ENCODE measurements around the gene SLC7A8. TPM values are rescaled to one million over a fixed set of nuclear protein-coding genes. Genes with fewer than 3 reads are reported as not detected.

Gene SLC7A8
- total RNA-seq, 2 donors from 2014 or later: 18.4 to 28.0 TPM

- TF ChIP-seq, protein P1, sequence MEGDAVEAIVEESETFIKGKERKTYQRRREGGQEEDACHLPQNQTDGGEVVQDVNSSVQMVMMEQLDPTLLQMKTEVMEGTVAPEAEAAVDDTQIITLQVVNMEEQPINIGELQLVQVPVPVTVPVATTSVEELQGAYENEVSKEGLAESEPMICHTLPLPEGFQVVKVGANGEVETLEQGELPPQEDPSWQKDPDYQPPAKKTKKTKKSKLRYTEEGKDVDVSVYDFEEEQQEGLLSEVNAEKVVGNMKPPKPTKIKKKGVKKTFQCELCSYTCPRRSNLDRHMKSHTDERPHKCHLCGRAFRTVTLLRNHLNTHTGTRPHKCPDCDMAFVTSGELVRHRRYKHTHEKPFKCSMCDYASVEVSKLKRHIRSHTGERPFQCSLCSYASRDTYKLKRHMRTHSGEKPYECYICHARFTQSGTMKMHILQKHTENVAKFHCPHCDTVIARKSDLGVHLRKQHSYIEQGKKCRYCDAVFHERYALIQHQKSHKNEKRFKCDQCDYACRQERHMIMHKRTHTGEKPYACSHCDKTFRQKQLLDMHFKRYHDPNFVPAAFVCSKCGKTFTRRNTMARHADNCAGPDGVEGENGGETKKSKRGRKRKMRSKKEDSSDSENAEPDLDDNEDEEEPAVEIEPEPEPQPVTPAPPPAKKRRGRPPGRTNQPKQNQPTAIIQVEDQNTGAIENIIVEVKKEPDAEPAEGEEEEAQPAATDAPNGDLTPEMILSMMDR (IDR thresholded peaks at IDR 0.05): no peak
- Histone ChIP-seq H3K27ac (peak overlapping the region; percentile 47 to 69), H3K27me3 (replicated peaks; ENCODE audit: insufficient read depth) (no peaks in the 10 kb centered on the region), H3K4me3 (no peak overlapping the region), H3K4me1 (ENCODE audit: control insufficient read depth in 1 of 2, low read depth in 2 of 2) (peaks cover 15 to 54% of the 10 kb centered on the region in 2 donors), H3K9me3 (no peaks in the 10 kb centered on the region), H3K36me3 (peaks cover 18% of the 10 kb centered on the region)
- ATAC-seq (ENCODE audit: insufficient number of reproducible peaks, low FRiP score, low read depth) (no peak), DNase-seq (ENCODE audit: low spot score) (no peak)
These were observed 57.4 kb downstream of the SLC7A8 start for GRCh38 chr14:23125933-23126524.

- H3K9me3 ChIP-seq: no peaks in the 10 kb centered on the region
- peak overlapping the region; percentile 47 to 69 for H3K27ac ChIP-seq
- ATAC-seq (ENCODE audit: insufficient number of reproducible peaks, low FRiP score, low read depth) (no peak), DNase-seq (ENCODE audit: low spot score) (no peak)
- H3K4me3 ChIP-seq: no peak overlapping the region
- peaks cover 18% of the 10 kb centered on the region for H3K36me3 ChIP-seq
- TF ChIP-seq, protein P1 (IDR thresholded peaks at IDR 0.05): no peak
- H3K4me1 ChIP-seq (ENCODE audit: control insufficient read depth in 1 of 2, low read depth in 2 of 2): peaks cover 16 to 53% of the 10 kb centered on the region in 2 donors
- no peaks in the 10 kb centered on the region for H3K27me3 ChIP-seq (replicated peaks; ENCODE audit: insufficient read depth)
These were observed 58.4 kb downstream of the SLC7A8 start for GRCh38 chr14:23125011-23125410.

DNA sequence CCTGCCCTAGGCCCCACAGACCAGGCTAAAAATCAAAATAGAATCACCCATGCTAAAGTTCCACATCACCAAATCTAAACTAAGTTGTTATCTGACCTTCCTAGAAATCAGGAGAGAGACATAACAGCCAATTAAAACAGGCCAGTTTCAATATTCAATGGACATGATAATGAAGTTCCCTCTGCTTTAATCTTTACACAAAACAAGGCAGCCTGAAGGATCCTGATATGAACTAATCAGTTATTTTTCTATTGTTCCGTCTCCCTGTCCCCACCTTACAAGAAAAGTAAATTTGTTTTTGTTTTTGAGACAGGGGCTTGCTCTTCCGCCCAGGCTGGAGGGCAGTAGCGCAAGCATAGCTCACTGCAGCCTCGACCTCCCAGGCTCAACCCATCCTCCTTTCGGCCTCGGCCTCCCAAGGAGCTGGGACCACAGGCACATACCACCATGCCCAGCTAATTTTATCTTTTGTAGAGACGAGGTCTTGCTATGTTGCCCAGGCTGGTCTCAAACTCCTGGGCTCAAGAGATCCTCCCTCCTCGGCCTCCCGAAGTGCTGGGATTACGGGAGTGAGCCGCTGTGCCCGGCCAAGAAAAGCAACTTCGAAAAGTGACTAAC, 59.0 kb downstream of the SLC7A8 start:
- H3K9me3 ChIP-seq: no peaks in the 10 kb centered on the region
- ATAC-seq (ENCODE audit: insufficient number of reproducible peaks, low FRiP score, low read depth): no peak
- H3K27ac ChIP-seq: peak overlapping the region; percentile 47 to 69
- H3K36me3 ChIP-seq: peaks cover 16% of the 10 kb centered on the region
- DNase-seq (ENCODE audit: low spot score): no peak
- no peaks in the 10 kb centered on the region for H3K27me3 ChIP-seq (replicated peaks; ENCODE audit: insufficient read depth)
- TF ChIP-seq, protein P1 (IDR thresholded peaks at IDR 0.05): no peak
- H3K4me1 ChIP-seq (ENCODE audit: control insufficient read depth in 1 of 2, low read depth in 2 of 2): peaks cover 16 to 53% of the 10 kb centered on the region in 2 donors
- H3K4me3 ChIP-seq: no peak overlapping the region

DNA sequence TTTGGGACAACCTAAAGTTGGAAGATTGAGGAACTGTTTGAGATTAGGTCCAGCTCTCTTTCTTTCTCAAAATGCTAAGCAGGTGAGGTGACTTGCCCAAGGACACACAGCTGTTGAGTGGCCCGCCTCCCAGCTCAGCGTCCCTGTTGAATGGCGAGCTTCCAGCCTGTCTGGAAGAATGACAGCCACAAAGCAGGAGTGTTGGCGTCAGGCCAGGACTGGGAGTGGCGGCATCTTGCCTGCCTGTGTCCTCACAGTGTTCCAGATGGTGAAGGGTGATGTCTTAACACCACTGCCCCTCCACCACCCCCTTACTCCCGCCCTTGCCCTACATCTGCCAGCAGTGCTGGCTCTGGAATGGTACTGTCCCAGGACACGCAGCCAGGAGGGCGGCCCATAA, 60.0 kb downstream of the SLC7A8 start:
- Histone ChIP-seq H3K9me3 (no peaks in the 10 kb centered on the region), H3K27me3 (replicated peaks; ENCODE audit: insufficient read depth) (no peaks in the 10 kb centered on the region), H3K4me3 (no peak overlapping the region), H3K36me3 (peaks cover 6% of the 10 kb centered on the region), H3K4me1 (ENCODE audit: control insufficient read depth in 1 of 2, low read depth in 2 of 2) (peaks cover 16 to 53% of the 10 kb centered on the region in 2 donors), H3K27ac (no peak overlapping the region)
- no peak for ATAC-seq (ENCODE audit: insufficient number of reproducible peaks, low FRiP score, low read depth)
- DNase-seq (ENCODE audit: low spot score): no peak
- TF ChIP-seq, protein P1 (IDR thresholded peaks at IDR 0.05): no peak

GRCh38 chr14:23122086-23122485, 61.4 kb downstream of the SLC7A8 start:
- Histone ChIP-seq H3K4me3 (no peak overlapping the region), H3K9me3 (no peaks in the 10 kb centered on the region), H3K36me3 (no peaks in the 10 kb centered on the region), H3K4me1 (ENCODE audit: control insufficient read depth in 1 of 2, low read depth in 2 of 2) (peaks cover 16 to 53% of the 10 kb centered on the region in 2 donors), H3K27me3 (replicated peaks; ENCODE audit: insufficient read depth) (no peaks in the 10 kb centered on the region), H3K27ac (peak overlapping the region; percentile 61 to 64)
- no peak for ATAC-seq (ENCODE audit: insufficient number of reproducible peaks, low FRiP score, low read depth)
- no peak for DNase-seq (ENCODE audit: low spot score)
- TF ChIP-seq, protein P1 (IDR thresholded peaks at IDR 0.05): no peak

Data from thoracic aorta (tissue), 2 donors.